KMS-11 (cell line): ENCODE measurements around the gene NUF2.
"Not testable (repeated sequence)": the region's sequence is repeated elsewhere in the genome, so short reads cannot be mapped to it uniquely, and the experiment has no call there.

Experiments
- H2AFZ ChIP-seq: fragments of 200-600 bp; sonication (generic); 2 replicates; pipeline ENCODE4 v1.6.1; 2016; ENCODE audit warnings: antibody characterized with exemption, mixed run types, low read depth
- H3K27ac ChIP-seq: fragments of 200-600 bp; sonication (generic); 2 replicates; pipeline ENCODE4 v1.6.1; 2016; ENCODE audit warnings: mild to moderate bottlenecking, mixed run types
- H3K27me3 ChIP-seq: fragments of 200-600 bp; sonication (generic); 2 replicates; pipeline ENCODE4 v1.6.1; 2017; ENCODE audit warnings: mild to moderate bottlenecking, low read depth, mixed run types, moderate library complexity; ENCODE audit not compliant: insufficient read depth
- H3K36me3 ChIP-seq: fragments of 200-600 bp; sonication (generic); 2 replicates; pipeline ENCODE4 v1.6.1; 2017; ENCODE audit warnings: mild to moderate bottlenecking, mixed run types; ENCODE audit not compliant: insufficient read depth
- H3K4me1 ChIP-seq: fragments of 200-600 bp; sonication (generic); 2 replicates; pipeline ENCODE4 v1.6.1; 2016; ENCODE audit warnings: mild to moderate bottlenecking, low read depth, mixed run types; ENCODE audit not compliant: poor library complexity, severe bottlenecking
- H3K4me2 ChIP-seq: fragments of 200-600 bp; sonication (generic); 2 replicates; pipeline ENCODE4 v1.7.0; 2016; ENCODE audit warnings: mild to moderate bottlenecking, mixed run types
- H3K4me3 ChIP-seq: fragments of 200-600 bp; sonication (generic); IDR thresholded peaks from 2 replicates; pipeline ENCODE4 v1.6.1; 2017; ENCODE audit warnings: low read depth, low read length, mixed read lengths; ENCODE audit not compliant: insufficient read depth
- H3K79me2 ChIP-seq: fragments of 200-600 bp; sonication (generic); 2 replicates; pipeline ENCODE4 v1.6.1; 2016; ENCODE audit warnings: low read depth, mixed run types; ENCODE audit not compliant: insufficient read depth
- H3K9ac ChIP-seq: fragments of 200-600 bp; sonication (generic); 2 replicates; pipeline ENCODE4 v1.6.1; 2016; ENCODE audit warnings: mild to moderate bottlenecking, mixed run types
- H4K20me1 ChIP-seq: fragments of 200-600 bp; sonication (generic); 2 replicates; pipeline ENCODE4 v1.6.1; 2016; ENCODE audit warnings: mild to moderate bottlenecking, mixed run types; ENCODE audit not compliant: insufficient read depth
- TF ChIP-seq, protein P1 (sequence below): fragments of 200-600 bp; sonication (generic); conservative IDR thresholded peaks from 2 replicates; pipeline ENCODE4 v1.6.1; 2017; ENCODE audit warnings: low read depth, mild to moderate bottlenecking, antibody characterized with exemption, low read length, moderate library complexity, mixed read lengths

NUF2 gene

DNA sequence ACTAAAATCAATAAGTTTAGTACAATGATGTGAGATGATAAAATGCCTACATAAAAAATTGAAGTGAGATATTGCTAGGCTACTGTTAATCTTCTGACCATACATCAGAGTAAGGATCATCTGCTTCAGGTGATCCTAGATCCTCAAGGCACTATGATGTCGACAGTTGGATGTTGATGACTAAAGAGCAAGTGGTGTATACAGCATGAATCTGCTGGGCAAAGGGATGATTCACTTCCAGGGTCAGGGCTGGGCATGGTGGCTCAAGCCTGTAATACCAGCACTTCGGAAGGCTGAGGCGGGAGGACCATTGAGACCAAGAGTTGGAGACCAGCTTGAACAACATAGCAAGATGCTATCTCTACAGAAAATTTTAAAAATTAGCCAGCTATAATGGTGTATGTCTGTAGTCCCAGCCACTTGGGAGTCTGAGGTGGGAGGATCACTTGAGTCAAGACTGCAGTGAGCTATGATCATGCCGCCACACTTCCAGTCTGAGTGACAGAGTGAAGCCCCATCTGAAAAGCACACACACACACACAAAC, 24.6 kb downstream of the NUF2 start:
- Histone ChIP-seq H3K27ac (no peak overlapping the region), H3K27me3 (no peaks in the 10 kb centered on the region), H3K4me1 (no peaks in the 10 kb centered on the region), H3K9ac (no peak overlapping the region), H3K4me3 (no peak overlapping the region), H4K20me1 (no peaks in the 10 kb centered on the region), H3K4me2 (no peak overlapping the region), H2AFZ (no peak overlapping the region), H3K36me3 (peaks cover 10% of the 10 kb centered on the region; the same call in 1 of the 2 replicates), H3K79me2 (no peaks in the 10 kb centered on the region)
- TF ChIP-seq, protein P1, sequence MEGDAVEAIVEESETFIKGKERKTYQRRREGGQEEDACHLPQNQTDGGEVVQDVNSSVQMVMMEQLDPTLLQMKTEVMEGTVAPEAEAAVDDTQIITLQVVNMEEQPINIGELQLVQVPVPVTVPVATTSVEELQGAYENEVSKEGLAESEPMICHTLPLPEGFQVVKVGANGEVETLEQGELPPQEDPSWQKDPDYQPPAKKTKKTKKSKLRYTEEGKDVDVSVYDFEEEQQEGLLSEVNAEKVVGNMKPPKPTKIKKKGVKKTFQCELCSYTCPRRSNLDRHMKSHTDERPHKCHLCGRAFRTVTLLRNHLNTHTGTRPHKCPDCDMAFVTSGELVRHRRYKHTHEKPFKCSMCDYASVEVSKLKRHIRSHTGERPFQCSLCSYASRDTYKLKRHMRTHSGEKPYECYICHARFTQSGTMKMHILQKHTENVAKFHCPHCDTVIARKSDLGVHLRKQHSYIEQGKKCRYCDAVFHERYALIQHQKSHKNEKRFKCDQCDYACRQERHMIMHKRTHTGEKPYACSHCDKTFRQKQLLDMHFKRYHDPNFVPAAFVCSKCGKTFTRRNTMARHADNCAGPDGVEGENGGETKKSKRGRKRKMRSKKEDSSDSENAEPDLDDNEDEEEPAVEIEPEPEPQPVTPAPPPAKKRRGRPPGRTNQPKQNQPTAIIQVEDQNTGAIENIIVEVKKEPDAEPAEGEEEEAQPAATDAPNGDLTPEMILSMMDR: no peak

DNA sequence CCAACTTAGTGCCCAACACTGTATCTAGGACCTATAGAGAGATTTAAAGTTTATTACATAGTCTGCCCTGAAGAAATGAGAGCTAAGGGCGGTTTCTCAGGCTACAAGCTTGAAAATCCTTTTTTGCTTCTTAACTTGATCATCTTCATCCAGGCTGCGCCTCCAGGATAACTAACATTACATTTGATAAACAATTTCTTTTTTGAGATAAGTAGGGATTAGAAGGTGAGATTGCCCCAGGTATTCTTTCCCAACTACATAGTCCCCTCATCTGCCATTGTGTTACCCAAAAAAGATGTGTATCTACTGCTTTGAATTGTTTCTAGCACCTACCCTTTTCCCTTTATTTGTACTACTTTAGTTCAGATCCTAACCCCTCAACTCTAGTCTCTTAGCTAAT, 25.4 kb downstream of the NUF2 start:
- H3K4me1 ChIP-seq: no peaks in the 10 kb centered on the region
- no peaks in the 10 kb centered on the region for H3K79me2 ChIP-seq
- no peak overlapping the region for H3K4me3 ChIP-seq
- TF ChIP-seq, protein P1: no peak
- H2AFZ ChIP-seq: no peak overlapping the region
- H3K36me3 ChIP-seq: peaks cover 10% of the 10 kb centered on the region; the same call in 1 of the 2 replicates
- no peak overlapping the region for H3K27ac ChIP-seq
- no peaks in the 10 kb centered on the region for H3K27me3 ChIP-seq
- H3K4me2 ChIP-seq: no peak overlapping the region
- H4K20me1 ChIP-seq: no peaks in the 10 kb centered on the region
- no peak overlapping the region for H3K9ac ChIP-seq

DNA sequence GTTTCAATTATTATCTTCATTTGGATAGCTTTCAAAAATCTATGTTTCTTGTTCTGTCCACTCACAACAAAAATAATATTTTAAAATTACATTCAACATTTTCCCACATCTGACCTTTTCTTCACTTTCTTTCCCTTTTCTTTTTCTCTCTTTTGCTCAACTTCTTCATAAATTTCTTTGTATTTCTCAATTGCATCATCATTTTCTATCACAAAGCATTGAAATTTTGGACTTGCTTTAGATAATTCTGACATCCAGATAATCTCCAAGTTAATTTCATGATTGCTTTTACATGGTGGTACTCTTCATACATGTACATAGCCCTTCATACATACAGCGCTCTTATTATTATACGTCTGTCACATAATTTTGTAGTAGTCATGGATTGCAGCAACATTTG, 30.2 kb downstream of the NUF2 start:
- peaks cover 14% of the 10 kb centered on the region; the same call in 1 of the 2 replicates for H3K36me3 ChIP-seq
- no peaks in the 10 kb centered on the region for H4K20me1 ChIP-seq
- H3K4me3 ChIP-seq: no peak overlapping the region

DNA sequence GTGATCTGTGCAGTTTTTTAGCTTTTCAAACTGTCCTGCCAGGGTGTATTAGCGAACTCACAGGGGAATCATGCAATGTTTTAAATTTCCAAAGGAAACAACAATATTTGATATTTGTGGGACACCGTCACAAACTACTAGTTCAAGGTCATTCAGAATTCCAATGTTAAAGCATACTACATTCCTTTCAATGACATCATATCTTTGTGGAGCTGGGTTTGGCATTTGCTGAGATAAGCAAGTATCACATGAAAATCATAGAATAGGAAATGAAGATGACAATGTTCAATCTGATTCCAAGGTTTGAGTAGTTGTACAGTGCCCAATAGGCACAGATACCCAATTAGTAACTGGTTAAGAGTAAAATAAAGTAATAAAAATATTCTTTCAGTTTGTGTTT, 35.6 kb downstream of the NUF2 start:
- Histone ChIP-seq H3K4me1 (peaks cover 8% of the 10 kb centered on the region), H3K27ac (no peak overlapping the region), H3K4me3 (no peak overlapping the region), H3K4me2 (no peak overlapping the region), H3K9ac (no peak overlapping the region), H4K20me1 (no peaks in the 10 kb centered on the region), H2AFZ (no peak overlapping the region), H3K79me2 (no peaks in the 10 kb centered on the region), H3K36me3 (0 out of 2 replicates have a peak, but pooled peaks cover 8% of the 10 kb centered on the region), H3K27me3 (no peaks in the 10 kb centered on the region)
- TF ChIP-seq, protein P1: no peak

More for the DNA sequence above, 30.2 kb downstream of the NUF2 start:
- TF ChIP-seq, protein P1: no peak
- Histone ChIP-seq H3K4me2 (no peak overlapping the region), H2AFZ (no peak overlapping the region), H3K27ac (no peak overlapping the region), H3K79me2 (no peaks in the 10 kb centered on the region), H3K4me1 (no peaks in the 10 kb centered on the region), H3K9ac (no peak overlapping the region), H3K27me3 (no peaks in the 10 kb centered on the region)

DNA sequence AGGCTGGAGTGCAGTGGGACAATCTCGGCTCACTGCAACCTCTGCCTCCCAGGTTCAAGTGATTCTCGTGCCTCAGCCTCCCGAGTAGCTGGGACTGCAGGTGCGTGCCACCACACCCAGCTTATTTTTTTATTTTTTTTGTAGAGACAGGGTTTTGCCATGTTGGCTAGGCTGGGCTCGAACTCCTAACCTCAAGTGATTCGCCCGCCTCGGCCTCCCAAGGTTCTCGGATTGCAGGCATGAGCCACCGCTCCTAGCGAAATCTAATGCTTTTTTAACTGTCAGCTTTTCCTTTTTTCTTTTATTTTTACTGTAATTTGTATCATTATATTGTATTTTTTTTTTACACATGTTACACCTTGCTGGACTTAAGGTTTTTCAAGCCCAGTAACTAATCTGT, 36.4 kb downstream of the NUF2 start:
- H2AFZ ChIP-seq, H3K9ac ChIP-seq, H3K4me1 ChIP-seq, H3K4me3 ChIP-seq, H3K36me3 ChIP-seq, H3K27ac ChIP-seq, H3K27me3 ChIP-seq, H3K79me2 ChIP-seq, H3K4me2 ChIP-seq, H4K20me1 ChIP-seq: not testable (repeated sequence)
